Measurements from ENCODE around the gene BEND7. TPM values are rescaled to one million over a fixed set of nuclear protein-coding genes. Genes with fewer than 3 reads are reported as not detected.

Gene BEND7
- total and polyA plus RNA-seq, 2 of the 8 experiments (the other 6 are each of a cell fraction or from before 2014, with no cell fraction given), result 1.9 to 8.2 TPM

GRCh38 chr10:13420532-13421307, 108.1 kb downstream of the BEND7 start:
- POLR2A ChIA-PET (ENCODE audit: partially characterized antibody), result interaction anchor here (1.0 kb wide), 1 partner anchor 71 kb away, joined by 3 read pairs; no protein-coding TSS in a partner anchor
- TF ChIP-seq RXRA (IDR thresholded peaks at IDR 0.05; ENCODE audit: insufficient read depth, low read depth, low read length) (no peak), CTBP2 (IDR thresholded peaks at IDR 0.05; ENCODE audit: borderline replicate concordance, insufficient read depth, insufficient read length, low read length) (no peak), FOSL1 (IDR thresholded peaks at IDR 0.05; ENCODE audit: insufficient read depth, low read depth, low read length) (no peak), EZH2 (IDR thresholded peaks at IDR 0.05; ENCODE audit: low read depth, low read length, severe bottlenecking) (no peak), EP300 (IDR thresholded peaks at IDR 0.05; ENCODE audit: borderline replicate concordance in 1 of 2, low read depth in 2 of 2, low read length in 2 of 2) (no peak), KDM4A (IDR thresholded peaks at IDR 0.05; ENCODE audit: low read depth, low read length, severe bottlenecking) (no peak), HDAC6 (IDR thresholded peaks at IDR 0.05; ENCODE audit: low read depth, low read length) (no peak), SIN3A (conservative IDR thresholded peaks at IDR 0.05 in 1 of 2, IDR thresholded peaks at IDR 0.05 in 1 of 2; ENCODE audit: low read depth in 1 of 2, low read length in 2 of 2) (no peak), NRF1 (IDR thresholded peaks at IDR 0.05; ENCODE audit: low read depth, low read length) (no peak), CEBPB (IDR thresholded peaks at IDR 0.05; ENCODE audit: low read depth, low read length) (no peak), GTF2F1 (IDR thresholded peaks at IDR 0.05; ENCODE audit: borderline replicate concordance, low read depth, low read length) (no peak), JUND (IDR thresholded peaks at IDR 0.05; ENCODE audit: low read length) (no peak)

More at GRCh38 chr10:13420532-13421307, 108.1 kb downstream of the BEND7 start:
- H3K4me2 ChIP-seq (ENCODE audit: insufficient read depth in 1 of 2, low read depth in 2 of 2, low read length in 2 of 2), result no peak overlapping the region
- 89% methylated on average over 13 of the region's 13 CpGs; no CpG with 5 or more reads in 1 of the 2 experiments for WGBS, 2 experiments (ENCODE audit: extremely low coverage in 1 of 2, insufficient coverage in 1 of 2, insufficient read length in 1 of 2, insufficient replicate concordance in 2 of 2, low coverage in 1 of 2, low lambda C conversion rate in 2 of 2, missing lambda C conversion rate in 1 of 2)
- FAIRE-seq (no peak), DNase-seq (ENCODE audit: low read depth in 1 of 2, low spot score in 2 of 2) (no peak)
- H3K9me3 ChIP-seq (ENCODE audit: insufficient read depth in 2 of 2, low read depth in 1 of 2, low read length in 1 of 2), result no peaks in the 10 kb centered on the region
- no peak overlapping the region for H3K27ac ChIP-seq (ENCODE audit: low read depth, low read length)
- peak overlapping the region; percentile 0 for H4K91ac ChIP-seq (replicated peaks; ENCODE audit: insufficient read length, low read length)
- peak overlapping the region; percentile 24; the same call in 1 of the 2 replicates for H2AFZ ChIP-seq (ENCODE audit: low read length)
- no peaks in the 10 kb centered on the region for H3K23me2 ChIP-seq (ENCODE audit: low read depth, low read length)
- H3K4me1 ChIP-seq (replicated peaks in 1 of 4; ENCODE audit: control insufficient read depth in 3 of 4, insufficient read depth in 4 of 4, low read length in 3 of 4), result no peaks in the 10 kb centered on the region
- no peak overlapping the region for H2BK12ac ChIP-seq (ENCODE audit: low read depth, low read length)
- H2BK120ac ChIP-seq (replicated peaks; ENCODE audit: low read depth, low read length), result no peak overlapping the region
- no peak overlapping the region for H3K4me3 ChIP-seq (ENCODE audit: extremely low read depth in 1 of 4, insufficient read depth in 2 of 4, low read depth in 3 of 4, low read length in 4 of 4)
- no peak overlapping the region; a peak in 1 of 7 replicates for H3K9ac ChIP-seq (replicated peaks in 1 of 4; ENCODE audit: extremely low read depth in 1 of 4, low read depth in 3 of 4, low read length in 3 of 4)
- H3K36me3 ChIP-seq (ENCODE audit: control insufficient read depth in 2 of 4, insufficient read depth in 4 of 4, low read length in 3 of 4), result no peaks in the 10 kb centered on the region
- H3K79me2 ChIP-seq (ENCODE audit: control insufficient read depth in 1 of 2, insufficient read depth in 2 of 2, low read length in 2 of 2), result no peaks in the 10 kb centered on the region
- H2BK20ac ChIP-seq (ENCODE audit: low read length), result no peak overlapping the region
- peak overlapping the region; percentile 14; the same call in 1 of the 2 replicates for H4K8ac ChIP-seq (ENCODE audit: extremely low read depth, insufficient read depth, low read length)
- no peak overlapping the region for H3K4ac ChIP-seq (replicated peaks; ENCODE audit: insufficient read length, low read depth, low read length)
- H3K79me1 ChIP-seq (ENCODE audit: low read depth, low read length), result no peaks in the 10 kb centered on the region
- H3K18ac ChIP-seq (ENCODE audit: extremely low read depth, low read length), result no peak overlapping the region
- H4K5ac ChIP-seq (ENCODE audit: insufficient read length, low read depth, low read length), result no peak overlapping the region
- no peak overlapping the region for H3K23ac ChIP-seq (ENCODE audit: insufficient read length)
- no peaks in the 10 kb centered on the region for H4K20me1 ChIP-seq (replicated peaks in 1 of 2; ENCODE audit: control insufficient read depth in 1 of 2, insufficient read depth in 2 of 2, low read length in 2 of 2)
- H3K27me3 ChIP-seq (replicated peaks in 1 of 4; ENCODE audit: control insufficient read depth in 3 of 4, extremely low read depth in 1 of 4, insufficient read depth in 3 of 4, low read length in 3 of 4), result no peaks in the 10 kb centered on the region
- H2BK15ac ChIP-seq (ENCODE audit: low read length), result no peak overlapping the region
- CTCF ChIA-PET (ENCODE audit: partially characterized antibody), result interaction anchor here (0.6 to 14.8 kb wide), 10 partner anchors 10 to 348 kb away, joined by 3 to 132 read pairs (median 5); no protein-coding TSS in a partner anchor
- no peak overlapping the region for H3K56ac ChIP-seq (replicated peaks; ENCODE audit: insufficient read length, low read depth, low read length)
- H3K14ac ChIP-seq (ENCODE audit: insufficient read length), result no peak overlapping the region
- no peak overlapping the region for H2BK5ac ChIP-seq (ENCODE audit: low read depth, low read length)
- H2AK5ac ChIP-seq (ENCODE audit: low read depth, low read length), result no peak overlapping the region
